Adrenal gland (tissue), 5 donors: ENCODE results near the gene CYP19A1.

Experiments used
- POLR2A ChIP-seq, 2 donors: fragments of 450-650 bp; IDR thresholded peaks; one replicate each; pipeline ENCODE4 v1.6.1; 2017; ENCODE audit warnings: antibody characterized with exemption in 2 of 2, mild to moderate bottlenecking in 2 of 2, moderate library complexity in 1 of 2
- TF ChIP-seq, protein P1 (sequence below), 6 experiments: fragments of 450-650 bp in 4 of 6; fragments of 200-600 bp in 2 of 6; sonication (generic) in 1 of 6; IDR thresholded peaks; 1 replicate in 5 of 6; 2 replicates in 1 of 6; pipeline versions ENCODE4 v1.5.1 to v1.8.0; 2016 to 2021; ENCODE audit warnings: antibody characterized with exemption in 6 of 6, mild to moderate bottlenecking in 2 of 6, moderate library complexity in 1 of 6
- donor health status: DM: no; HTN: no; CAD: no.

DNA sequence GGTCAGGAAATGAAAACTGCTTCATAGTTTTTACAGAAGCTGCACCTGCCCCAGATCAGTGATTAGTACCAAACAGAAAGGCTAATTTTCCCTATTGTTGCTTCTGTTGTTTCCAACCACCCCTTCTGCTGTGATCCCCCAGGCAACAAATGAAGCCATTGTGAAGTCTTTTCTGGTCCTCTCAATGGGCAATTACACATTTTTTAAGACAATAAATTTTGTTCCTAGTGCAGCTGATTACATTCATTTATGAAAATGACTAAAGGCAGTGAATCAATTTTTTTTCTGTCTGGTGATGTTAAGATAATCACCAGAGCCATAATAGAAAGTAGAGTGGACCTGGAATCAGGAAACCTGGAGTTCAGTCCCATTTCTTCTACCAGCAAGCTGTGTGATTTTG lies 35.7 kb upstream of the CYP19A1 start:
- TF ChIP-seq, protein P1, sequence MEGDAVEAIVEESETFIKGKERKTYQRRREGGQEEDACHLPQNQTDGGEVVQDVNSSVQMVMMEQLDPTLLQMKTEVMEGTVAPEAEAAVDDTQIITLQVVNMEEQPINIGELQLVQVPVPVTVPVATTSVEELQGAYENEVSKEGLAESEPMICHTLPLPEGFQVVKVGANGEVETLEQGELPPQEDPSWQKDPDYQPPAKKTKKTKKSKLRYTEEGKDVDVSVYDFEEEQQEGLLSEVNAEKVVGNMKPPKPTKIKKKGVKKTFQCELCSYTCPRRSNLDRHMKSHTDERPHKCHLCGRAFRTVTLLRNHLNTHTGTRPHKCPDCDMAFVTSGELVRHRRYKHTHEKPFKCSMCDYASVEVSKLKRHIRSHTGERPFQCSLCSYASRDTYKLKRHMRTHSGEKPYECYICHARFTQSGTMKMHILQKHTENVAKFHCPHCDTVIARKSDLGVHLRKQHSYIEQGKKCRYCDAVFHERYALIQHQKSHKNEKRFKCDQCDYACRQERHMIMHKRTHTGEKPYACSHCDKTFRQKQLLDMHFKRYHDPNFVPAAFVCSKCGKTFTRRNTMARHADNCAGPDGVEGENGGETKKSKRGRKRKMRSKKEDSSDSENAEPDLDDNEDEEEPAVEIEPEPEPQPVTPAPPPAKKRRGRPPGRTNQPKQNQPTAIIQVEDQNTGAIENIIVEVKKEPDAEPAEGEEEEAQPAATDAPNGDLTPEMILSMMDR (IDR thresholded peaks at IDR 0.05): no peak
- no peak for TF ChIP-seq POLR2A (IDR thresholded peaks at IDR 0.05)
